NCI-H2107 (cell line): ENCODE measurements around the gene LHX2.

Experiments used
- DNase-seq: peaks from one replicate; lab custom pipeline; 2025; lab: John Stamatoyannopoulos, UW

Gene LHX2

DNA sequence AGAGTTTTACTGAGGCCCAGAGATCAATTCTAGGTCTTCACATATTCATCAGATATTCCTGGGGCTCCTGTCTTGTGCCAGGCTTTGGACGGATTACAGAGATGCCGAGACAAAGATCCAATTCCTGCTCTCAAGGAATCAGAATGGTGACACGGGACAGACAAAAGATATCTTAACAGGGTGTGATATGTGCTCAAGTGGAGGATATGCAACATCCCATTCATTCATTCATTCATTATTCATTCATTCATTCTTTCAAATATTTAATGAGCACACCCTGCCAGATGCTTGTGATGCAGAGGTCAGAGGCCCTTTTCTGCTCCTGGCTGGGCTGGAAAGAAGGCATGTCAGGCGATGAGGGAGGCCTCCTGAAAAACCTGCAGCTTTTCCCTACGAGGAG lies 21.8 kb downstream of the LHX2 start:
- no peak for DNase-seq

DNA sequence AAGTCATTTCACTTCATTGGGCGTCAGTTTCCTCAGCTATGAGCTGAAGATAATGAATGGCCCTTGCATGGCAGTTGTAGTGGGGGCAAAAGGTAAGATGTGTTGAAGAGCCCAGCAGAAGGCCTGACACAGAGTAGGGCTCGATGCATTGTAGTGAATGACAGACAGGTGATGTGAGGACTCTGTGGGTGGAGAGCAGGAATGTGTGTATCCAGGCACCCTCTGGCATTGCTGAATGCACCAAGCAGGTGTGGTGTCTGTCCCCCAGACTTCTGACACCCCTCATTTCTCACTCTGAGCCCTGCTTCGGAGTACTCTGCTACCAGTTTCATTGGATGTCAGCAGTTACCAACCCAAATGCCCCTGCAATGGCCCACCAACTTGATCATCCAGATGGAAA lies 22.4 kb downstream of the LHX2 start:
- no peak for DNase-seq

DNA sequence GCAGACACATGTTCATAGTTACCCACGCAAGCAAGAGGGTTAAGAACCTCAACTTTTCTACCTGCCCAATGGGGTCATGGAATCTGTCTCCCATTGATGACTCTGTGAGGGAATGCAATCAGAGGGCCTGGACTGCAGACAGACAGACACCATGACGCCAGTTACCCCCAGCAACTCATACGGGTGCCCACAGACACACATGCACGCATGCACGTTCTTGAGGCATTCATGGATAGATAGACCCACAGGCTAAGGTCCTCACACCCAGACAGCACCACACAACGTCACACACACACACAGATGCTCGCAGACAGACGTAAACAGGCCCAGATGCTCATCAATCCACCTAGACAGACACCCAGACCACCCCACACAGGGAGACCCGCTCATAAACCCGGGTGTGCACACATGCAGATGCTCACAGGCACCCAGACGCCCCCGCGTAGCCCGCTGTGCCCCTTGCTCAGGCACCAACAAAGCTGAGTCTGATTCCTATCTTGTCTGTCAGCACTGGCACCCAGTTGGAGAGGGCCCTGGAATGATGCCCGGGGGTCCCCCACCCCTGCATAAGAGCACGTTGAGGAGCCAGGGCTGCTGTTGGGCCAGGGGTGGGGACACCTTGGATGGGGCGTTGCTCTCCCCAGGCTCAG lies 23.6 kb downstream of the LHX2 start:
- DNase-seq = no peak

DNA sequence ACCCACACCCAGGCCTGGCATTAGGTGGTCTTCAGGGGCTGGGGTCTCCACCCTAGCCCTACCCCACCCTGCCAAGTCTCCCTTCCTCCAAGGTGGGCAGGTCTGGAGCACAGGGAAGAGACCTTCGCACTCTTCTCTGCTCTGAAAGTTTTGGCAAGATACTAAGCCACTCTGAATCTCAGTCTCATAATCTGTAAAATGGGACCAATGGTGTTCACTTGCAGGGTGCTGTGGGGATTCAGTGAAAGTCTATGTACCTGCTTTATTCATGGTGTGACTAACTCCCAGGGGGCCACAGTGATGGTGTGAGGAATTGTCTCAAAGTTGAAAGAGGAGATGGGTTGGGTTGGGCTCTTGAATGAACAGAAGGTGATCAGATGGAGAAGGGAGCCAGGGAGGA lies 25.0 kb downstream of the LHX2 start:
- no peak for DNase-seq

DNA sequence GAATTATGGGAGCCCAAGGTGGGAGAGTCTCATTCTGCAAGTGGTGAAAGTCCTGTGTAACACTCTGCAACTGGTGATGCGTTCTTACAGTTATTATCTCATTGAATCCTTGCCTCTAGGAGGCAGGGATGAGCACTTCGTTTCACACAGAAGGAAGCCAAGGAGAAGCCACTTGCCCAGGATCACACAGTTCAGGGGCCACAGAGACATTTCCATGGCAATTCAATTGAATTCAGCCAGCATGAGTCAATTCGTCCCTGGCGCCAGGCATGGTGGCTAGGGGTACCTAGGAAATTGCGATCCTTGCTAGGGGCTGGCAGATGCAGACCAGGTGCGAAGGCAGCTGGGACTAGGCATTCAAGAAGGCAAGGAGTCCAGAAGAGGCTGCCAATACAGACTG lies 26.2 kb downstream of the LHX2 start:
- no peak for DNase-seq

DNA sequence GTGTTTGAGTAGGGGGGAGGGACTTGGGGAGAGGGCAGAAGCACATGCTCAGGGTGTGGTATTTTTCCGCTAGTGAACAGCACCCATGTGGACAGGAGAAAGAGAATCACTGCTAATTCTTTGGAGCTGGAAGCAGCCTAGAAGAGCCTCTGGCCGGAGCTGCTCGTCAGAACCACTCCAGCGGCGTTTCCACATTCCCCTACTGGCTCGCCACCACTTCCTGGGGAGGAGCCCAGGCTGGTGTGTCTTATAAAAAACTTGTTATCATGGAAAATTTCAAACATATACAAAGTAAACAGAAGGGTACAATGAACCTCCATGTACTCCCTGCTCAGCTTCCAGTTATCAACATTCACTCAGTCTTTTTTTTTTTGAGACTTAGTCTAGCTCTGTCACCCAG lies 26.7 kb downstream of the LHX2 start:
- DNase-seq = no peak

DNA sequence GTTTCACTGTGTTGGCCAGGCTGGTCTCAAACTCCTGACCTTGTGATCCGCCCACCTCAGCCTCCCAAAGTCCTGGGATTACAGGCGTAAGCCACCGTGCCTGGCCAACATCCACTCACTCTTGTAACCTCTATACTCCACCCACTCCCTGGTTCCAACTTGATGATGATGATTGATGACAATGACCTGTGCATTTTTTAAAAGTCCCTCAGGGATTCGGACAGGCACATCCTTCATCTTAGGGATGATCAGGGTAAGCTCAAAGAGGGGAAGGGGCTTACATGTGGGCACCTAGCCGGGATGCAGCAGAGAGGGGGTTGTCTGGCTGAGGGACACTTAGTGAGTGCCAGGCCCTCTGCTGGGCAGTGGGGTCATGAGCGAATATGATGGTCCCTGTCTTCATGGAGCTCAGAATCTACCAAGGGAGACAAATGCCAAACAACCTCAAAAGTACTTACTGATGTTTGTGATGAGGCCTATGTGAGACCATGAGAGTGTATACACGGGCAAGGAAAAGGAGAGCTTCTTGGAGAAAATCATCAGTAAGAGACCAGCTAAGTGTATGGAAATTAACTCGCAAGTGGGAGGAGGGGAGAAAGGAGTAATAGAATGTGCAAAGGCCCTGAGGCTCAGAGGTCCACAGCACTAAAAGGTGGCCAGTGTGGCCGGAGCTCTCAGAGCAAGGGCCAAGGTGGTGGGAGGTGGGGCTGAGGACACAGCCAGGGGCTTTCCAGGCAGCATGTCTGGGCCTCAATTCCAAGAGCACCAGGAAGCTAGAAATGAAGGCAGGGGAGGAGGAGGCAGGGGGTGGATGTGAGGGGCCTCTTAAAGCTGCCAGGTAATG lies 27.4 kb downstream of the LHX2 start:
- DNase-seq = no peak

DNA sequence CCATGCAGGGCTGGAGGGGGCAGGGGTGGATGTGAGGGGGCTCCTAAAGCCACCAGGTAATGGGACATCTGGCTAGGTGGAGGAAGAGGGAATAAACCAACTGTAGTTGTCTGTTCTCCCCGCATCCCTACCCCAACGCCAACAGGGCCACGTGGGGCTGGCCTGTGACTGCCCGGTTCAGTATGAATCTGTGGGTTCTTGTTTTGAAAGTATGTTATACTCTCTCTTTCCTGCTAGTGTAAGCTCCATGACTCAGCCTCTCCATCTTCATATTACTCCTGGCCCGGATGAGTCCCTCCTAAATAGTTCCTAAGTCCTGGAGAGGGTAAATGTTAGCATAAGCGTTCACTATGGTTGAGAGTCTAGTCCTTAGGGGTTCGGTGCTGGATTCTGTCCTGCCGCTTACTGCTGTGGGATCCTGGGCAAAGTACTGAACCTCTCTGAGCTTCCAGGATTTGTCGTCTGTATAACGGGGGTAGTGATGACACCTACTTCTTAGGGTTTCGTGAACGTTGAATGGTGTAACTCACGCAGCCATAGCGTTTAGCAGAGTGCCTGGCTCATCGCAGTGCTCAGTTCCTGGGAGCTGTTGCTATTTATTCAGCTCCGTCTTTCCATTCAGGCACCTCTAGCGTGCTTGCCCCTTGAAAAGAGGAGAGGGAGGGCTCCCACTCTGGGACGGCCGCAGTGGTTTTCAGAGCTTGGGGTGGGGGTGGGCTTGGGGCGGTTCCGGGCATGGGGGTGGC lies 28.8 kb downstream of the LHX2 start:
- DNase-seq = no peak

DNA sequence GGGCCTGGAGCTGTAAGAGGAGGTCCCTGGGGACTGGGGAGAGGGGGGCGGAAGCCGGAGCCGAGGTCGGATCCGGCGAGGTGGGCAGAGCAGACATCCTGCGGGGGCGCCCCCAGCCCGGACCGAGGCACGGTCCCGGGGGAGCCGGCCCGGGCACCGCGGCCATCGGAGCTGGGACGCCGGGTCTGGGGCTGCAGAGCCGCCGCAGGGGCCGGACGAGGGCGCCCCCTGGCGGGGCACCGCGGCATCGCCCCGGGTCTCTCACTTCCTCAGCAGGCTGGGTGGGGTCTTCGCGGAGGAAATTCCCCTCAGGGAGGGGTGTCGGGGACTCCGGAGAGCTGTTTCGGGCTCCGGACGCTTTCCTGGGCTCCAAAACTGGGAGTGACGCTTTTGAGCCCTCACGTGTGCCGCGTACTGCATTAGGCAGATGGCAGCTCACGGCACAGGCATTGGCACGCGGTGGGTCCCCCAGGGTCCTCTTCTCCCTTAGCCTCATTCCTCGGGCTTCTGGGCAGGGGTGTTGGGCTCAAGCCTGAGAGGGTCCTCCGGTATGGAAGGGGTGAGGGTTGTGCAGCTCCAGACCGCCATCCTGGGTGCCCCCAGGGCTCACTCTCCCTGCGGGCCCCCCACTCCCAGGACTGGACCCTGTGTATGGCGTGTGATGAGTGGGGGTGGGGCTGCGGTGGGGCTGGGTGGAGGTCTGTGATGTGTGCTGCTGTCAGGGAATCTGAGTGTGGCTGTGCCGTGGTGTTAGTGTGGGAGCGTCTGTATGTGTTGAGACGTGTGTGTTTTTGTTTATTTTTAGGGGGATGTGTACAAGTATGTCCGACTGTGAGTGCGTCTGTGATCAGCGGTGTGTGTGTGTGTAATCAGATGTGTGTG lies 29.6 kb downstream of the LHX2 start:
- DNase-seq = no peak

DNA sequence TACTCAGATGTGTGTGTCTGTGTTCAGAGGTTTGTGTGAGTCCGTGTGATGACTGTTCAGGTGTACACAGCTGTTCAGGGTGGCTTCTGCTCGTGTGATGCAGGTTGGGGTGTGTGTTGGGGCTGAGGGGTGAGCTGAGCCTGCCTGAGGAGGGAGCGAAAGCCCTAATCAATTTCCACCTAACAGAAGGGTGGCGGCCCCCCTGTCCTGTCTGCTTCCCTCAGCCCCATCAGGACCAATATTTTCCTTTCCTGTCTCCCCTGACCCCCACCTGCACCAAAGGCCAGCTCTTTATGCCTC lies 30.2 kb downstream of the LHX2 start:
- DNase-seq = no peak

DNA sequence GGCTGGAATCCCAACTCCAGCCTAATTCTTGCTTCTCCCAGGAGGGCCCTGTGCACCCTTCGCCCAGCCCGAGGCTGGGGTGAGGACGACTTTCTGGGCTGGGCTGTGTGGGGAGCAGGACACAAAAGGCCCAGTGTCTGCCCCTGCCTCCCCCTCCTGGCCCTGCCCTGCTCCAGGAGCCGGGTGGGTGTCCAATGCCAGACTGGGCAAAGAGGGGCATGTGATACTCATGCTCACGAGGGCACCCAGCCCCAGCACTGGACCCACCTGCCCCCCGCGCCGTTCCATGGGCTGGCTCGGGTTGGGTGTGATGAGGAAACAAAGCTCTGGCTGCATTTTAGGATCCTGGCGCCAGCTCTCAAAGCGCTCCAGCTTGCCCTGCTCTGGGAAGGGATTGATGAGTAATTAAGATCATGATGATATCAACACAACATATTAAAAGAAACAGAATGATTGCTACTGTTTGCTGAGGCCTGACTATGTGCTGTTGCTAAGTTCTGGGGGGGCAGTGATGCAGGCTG lies 30.7 kb downstream of the LHX2 start:
- no peak for DNase-seq

DNA sequence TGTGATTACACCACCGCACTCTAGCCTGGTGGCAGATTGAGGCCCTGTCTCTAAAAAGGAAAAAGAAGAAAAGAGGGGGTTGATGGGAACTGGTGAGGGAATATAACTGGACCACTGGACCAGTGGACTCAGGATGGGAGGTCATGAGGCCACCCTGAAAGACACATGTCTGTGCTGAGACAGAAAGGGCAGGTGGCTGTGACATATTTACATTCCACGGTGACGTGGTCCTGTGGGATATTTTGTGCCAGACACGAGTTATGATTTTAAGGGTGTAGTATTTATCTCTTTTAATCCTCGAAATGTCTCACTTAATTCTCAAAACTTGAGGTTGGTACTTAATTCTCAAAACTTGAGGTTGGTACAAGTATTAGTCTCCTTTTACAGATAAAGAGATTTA lies 32.9 kb downstream of the LHX2 start:
- DNase-seq = no peak

DNA sequence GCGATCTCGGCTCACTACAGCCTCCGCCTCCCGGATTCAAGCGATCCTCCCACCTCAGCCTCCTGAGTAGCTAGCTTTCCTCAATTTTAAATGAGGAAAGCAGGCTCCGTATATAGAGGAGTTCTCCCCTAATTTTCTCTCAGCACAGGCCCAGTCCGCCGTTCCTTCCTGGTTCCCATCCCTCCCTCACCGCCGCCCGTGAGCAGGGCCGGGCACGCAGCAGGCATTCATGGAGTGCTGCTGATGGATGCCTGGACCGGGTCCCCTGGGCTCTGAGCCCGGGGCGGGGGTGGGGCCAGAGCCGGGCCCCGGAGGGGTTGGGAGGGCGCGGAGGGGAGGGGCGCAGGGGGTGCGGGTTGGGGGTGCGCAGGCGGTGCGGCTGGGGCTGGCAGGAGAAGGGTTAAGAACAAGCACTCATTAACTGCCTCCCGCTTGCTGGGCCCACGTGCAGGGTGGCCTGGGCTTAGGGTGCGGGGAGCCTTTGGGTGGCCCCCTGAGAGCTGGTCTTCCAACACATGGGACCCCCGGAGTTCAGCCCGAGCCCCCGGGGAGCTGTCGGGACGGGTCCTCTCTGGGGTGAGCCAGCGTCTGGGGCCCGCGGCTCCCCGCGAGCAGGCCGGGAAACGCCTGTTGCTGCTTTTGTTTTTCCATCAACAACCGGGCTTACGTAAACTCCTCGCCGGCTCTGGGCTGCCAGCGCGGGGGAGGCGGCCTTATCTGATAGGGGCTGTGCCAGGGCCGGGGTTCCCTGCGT lies 33.7 kb downstream of the LHX2 start:
- no peak for DNase-seq

DNA sequence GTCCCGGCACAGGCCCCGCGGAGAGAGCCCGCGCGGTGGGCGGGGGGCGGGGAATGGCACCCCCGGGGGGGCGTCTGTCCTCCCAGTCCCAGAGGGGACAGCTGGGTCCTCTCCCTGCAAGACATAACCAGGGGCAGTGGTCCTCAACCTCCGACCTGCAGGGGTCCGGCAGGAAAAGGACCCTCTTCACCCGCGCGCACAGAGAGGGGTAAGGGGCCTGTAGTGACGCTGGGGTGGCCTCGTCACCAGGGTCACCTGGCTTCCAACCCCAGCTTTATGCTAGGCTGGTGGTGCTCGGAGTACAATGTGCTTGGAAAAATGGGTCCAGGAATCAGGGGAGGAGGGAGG lies 34.2 kb downstream of the LHX2 start:
- DNase-seq = no peak

DNA sequence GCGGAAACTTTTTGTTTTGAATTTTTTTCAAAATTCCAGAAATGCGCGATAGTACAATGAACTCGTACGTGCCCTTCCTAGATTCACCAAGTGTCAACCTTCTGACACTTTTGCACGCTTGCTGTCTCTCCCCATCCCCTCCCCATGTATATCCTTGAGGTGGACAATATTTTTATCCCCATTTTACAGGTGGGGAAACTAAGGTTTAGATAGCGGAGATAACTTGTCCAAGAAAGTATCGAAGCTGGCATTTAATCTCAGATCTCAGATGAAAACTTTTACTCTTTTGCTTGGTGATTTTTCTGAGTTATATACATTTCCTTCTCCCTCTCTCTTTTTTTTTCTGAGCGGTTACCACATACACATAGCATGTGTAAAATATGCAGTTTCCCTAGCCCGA lies 34.6 kb downstream of the LHX2 start:
- no peak for DNase-seq

DNA sequence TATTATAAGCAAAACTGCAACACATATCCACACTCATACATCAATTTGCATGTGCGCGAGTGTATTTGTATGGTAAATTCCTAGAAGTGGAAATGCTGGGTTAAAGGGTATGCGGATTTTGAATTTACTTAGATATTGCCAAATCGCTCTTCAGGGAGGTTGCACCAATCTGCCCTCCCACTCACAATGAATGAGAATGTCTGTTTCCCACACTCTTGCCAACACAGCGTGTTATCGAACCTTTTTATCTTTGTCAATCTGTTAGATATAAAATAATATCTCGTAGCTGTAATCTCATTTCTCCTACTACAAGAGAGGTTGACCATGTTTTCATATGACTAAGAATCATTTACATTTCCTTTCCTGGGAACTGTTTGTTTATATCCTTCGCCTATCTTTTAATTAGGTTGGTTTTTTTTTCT lies 35.7 kb downstream of the LHX2 start:
- DNase-seq = no peak

DNA sequence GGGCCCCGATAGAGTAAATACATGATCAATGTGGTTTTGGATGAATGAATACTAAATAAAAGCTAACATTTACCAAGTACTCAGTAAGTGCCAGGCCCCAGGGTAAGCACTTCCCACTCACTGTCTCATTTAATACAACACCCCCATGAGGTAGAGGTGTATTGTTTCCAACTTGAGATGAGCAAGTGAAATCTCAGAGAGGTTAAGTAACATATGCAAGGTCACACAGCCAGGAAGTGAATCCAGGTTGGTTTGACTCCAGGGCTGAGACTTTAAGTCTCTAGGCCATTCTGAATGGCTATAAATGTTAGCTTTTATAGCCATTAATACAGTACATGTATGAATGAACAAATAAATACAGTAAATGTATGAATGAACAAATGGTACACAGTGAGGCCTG lies 39.4 kb downstream of the LHX2 start:
- DNase-seq = no peak

DNA sequence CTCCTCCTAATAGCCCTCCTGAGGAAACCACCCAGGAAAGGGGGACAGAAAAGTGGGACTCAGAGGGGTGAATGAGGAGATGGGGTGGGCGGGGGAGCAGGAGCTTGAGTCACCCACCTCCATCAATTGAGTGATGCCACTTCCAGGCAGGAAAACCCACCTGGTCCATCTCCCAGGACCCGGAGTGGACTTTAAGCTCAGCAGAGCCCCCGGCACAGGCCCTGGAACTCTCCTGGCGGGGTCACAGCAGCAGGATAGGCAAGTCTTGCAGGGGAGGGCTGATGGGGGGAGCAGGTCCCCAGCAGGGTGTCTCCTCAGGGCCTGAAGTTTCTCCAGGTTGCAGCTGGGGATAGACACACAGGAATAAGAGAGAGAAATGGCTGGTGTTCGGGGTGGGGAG lies 40.8 kb downstream of the LHX2 start:
- no peak for DNase-seq

DNA sequence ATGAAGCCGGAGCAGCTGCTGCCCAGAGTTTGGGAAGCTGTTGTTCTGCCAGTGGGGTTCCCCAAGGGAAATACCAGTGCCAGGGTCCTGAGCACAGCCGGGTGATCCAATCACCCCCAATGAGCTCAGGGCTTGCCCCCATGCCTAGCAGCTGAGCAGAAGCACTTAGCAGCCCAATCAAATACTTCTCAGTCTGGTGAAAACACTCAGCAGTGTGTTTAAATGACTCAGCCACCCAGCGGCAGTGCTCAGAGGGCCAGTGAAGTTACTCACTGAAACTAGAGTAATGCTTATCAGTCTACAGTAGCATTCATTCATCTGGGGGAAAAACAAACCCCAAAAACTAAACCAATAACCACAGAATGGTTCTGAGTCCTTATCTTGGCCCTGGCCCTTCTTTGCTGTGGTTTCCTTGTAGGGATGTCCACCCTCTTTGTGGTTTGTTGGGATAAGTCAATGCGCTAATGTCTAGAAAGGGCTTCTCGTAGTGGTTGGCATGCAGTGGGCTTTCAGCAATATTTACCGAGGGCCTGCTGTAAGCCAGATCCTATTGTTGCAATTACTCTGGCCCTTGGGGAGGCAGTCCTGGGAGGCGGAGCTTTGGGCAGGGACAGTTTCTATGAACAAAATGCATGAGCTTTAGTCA lies 43.1 kb downstream of the LHX2 start:
- peak; percentile 35 for DNase-seq

DNA sequence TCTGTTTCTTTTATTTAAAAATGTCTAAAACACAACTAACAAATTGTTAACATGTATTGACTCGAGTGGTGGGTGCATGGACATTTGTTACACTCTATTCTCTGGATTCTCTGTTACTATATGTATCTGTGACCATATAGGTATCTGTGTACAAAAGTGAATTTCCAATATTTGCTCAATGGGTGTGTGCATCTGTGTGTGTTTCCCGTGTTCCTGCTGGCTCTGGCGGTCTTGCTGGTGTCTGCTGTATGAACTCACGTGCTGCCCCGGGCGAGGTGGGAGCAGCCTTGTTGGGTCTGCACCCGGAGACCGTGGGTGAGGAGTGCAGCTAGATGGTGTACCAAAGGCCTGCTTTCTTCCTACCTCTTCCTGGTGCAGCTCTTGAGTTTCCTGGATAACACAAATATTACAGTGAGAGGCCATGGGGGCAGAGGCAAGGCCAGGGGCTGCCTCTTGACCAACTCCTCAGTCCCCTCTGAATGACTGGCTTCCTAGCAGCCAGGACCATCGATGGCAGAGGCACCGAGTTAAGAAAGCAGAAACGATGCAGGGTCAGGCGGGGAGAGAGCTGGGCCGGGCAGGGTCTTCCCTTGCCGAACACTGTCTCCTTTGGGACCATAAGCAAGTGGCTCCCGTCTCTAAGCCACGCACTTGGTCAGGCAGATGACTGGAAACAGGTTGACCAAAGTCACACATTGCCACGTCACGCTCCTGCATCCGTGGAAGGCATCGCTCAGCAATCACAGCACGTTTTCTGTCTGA lies 49.5 kb downstream of the LHX2 start:
- no peak for DNase-seq
